Lower lobe of right lung (tissue), 2 donors: ENCODE data around the gene STK39. TPM values are rescaled to one million over a fixed set of nuclear protein-coding genes. Genes with fewer than 3 reads are reported as not detected.

Experiments used
- ATAC-seq, 2 donors: fragments of 200-7000 bp; cut with Tn5 transposase; one replicate each; pipeline ENCODE4 v1.9.1; 2020 to 2022; ENCODE audit warnings: mild to moderate bottlenecking in 2 of 2, moderate library complexity in 2 of 2
- DNase-seq: peaks from one replicate; pipeline ENCODE4 v3.0.0-alpha.2; 2020
- H3K27ac ChIP-seq: fragments of 200-600 bp; one replicate; pipeline ENCODE4 v1.8.0; 2022
- H3K27me3 ChIP-seq: fragments of 200-600 bp; one replicate; pipeline ENCODE4 v1.8.0; 2022; ENCODE audit warnings: low read depth
- H3K36me3 ChIP-seq: fragments of 200-600 bp; one replicate; pipeline ENCODE4 v1.8.0; 2022; ENCODE audit warnings: mild to moderate bottlenecking
- H3K4me1 ChIP-seq: fragments of 200-600 bp; one replicate; pipeline ENCODE4 v1.8.0; 2022
- H3K4me3 ChIP-seq: fragments of 200-600 bp; one replicate; pipeline ENCODE4 v1.8.0; 2022; ENCODE audit warnings: mild to moderate bottlenecking
- H3K9me3 ChIP-seq: fragments of 200-600 bp; one replicate; pipeline ENCODE4 v1.8.0; 2022
- CTCF ChIP-seq: fragments of 200-600 bp; IDR thresholded peaks from one replicate; pipeline ENCODE4 v1.8.0; 2022; ENCODE audit warnings: antibody characterized with exemption, mild to moderate bottlenecking
- intact Hi-C: fragments of 100-400 bp; cut with DNase I; formaldehyde crosslinking; loops from one replicate; pipeline ENCODE4 v1.11.0; 2022
- total RNA-seq: library from RNA; stranded (reverse); fragmentation: NEBNext Ultra II Directional; extraction: Animal tissue kit (Norgen Biotek cat#: 25700); gene quantifications from one replicate; pipeline ENCODE4 v1.2.1, GENCODE V29; 2021
- donor health status: DM: no; HTN: yes; CAD: no; lungs with severe emphysema.

Gene STK39
- total RNA-seq, 1 donor from 2014 or later, result 12.6 TPM

DNA sequence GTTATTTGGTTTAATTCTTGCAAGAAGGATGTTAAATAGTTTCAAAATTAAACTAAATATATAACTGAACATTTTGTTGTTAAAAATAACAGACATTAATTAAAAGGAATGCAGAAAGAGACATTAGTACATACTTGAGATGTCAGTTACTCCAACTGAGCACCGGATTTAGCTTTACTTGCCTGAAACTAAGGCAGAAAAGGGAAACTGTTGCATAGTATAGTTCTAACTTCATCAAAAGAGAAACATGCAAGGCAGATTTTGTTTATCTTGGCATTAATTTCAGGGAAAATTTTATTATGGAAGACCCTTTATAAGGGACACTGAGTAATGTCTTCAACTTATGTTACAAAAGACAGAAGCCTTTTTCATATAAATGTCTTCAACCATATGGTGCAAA is 218.3 kb downstream of the STK39 start:
- Histone ChIP-seq H3K27ac (no peak overlapping the region), H3K27me3 (no peaks in the 10 kb centered on the region), H3K36me3 (no peaks in the 10 kb centered on the region), H3K4me3 (no peak overlapping the region), H3K4me1 (no peaks in the 10 kb centered on the region), H3K9me3 (no peaks in the 10 kb centered on the region)
- no peak for DNase-seq
- intact Hi-C loops, result no loop called here
- ATAC-seq, result no peak
- no peak for TF ChIP-seq CTCF

GRCh38 chr2:168028362-168028761 is 219.0 kb downstream of the STK39 start:
- intact Hi-C loops, result no loop called here
- no peak for ATAC-seq
- no peaks in the 10 kb centered on the region for H3K27me3 ChIP-seq
- no peak for TF ChIP-seq CTCF
- no peak for DNase-seq
- H3K27ac ChIP-seq, result no peak overlapping the region
- H3K4me1 ChIP-seq, result no peaks in the 10 kb centered on the region
- H3K4me3 ChIP-seq, result no peak overlapping the region
- H3K9me3 ChIP-seq, result no peaks in the 10 kb centered on the region
- H3K36me3 ChIP-seq, result no peaks in the 10 kb centered on the region

GRCh38 chr2:168025487-168026202 is 221.8 kb downstream of the STK39 start:
- Histone ChIP-seq H3K4me1 (no peaks in the 10 kb centered on the region), H3K4me3 (no peak overlapping the region), H3K27ac (no peak overlapping the region), H3K27me3 (no peaks in the 10 kb centered on the region), H3K36me3 (no peaks in the 10 kb centered on the region), H3K9me3 (no peaks in the 10 kb centered on the region)
- DNase-seq, result no peak
- no peak for ATAC-seq
- intact Hi-C loops, result no loop called here
- no peak for TF ChIP-seq CTCF

DNA sequence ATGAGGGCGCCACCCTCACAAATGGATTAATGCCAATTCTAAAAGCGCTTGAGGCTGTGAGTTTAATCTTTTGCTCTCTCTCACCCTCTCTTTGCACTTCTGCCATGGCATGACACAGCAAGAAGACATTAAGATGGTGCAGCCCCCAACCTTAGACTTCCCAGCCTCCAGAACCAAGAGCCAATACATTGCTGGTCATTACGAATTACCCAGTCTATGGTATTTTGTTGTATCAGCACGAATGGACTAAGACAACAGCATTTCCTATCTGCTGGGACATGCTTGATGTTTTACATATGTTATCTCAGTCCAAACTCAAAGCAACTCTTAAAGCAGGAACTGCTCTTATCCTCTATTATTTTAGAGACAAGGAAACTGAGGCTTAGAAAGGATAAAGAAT is 222.9 kb downstream of the STK39 start:
- Histone ChIP-seq H3K4me1 (no peaks in the 10 kb centered on the region), H3K9me3 (no peaks in the 10 kb centered on the region), H3K4me3 (no peak overlapping the region), H3K27me3 (no peaks in the 10 kb centered on the region), H3K27ac (no peak overlapping the region), H3K36me3 (no peaks in the 10 kb centered on the region)
- intact Hi-C loops, result no loop called here
- no peak for ATAC-seq
- TF ChIP-seq CTCF, result no peak
- no peak for DNase-seq

DNA sequence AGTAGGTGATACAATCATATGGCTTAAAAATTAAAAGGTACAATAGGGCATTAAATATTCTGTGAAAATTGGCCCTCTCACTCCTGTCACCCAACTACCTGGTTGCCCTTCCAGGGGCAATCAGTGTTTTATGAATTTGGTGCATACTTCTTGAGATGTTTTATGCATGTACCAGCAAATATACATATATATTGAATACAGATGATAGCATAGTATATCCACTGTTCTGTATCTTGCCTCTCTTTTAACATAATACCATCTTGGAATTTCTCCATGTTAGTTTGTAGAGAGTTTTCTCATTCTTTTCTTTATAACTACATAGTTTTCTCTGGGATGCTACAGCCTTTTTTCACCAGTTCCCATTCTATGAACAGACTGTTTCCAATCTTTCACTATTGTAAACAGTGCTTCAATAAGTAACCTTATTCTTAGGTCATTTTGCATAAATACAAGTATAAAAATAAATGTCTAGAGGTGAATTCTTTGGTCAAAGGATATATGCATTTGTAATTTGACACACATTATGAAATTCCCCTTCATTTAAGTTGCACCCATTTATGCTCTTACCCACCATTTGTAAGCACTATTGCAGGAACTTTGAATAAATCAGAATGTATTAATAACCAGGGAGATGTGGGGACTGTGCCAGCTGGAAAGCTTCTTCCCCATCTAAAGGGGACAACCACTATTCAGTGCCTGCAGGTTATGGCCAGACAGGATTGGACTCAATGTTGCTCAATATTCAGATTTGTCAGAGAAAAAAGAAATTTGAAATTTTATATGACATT is 225.4 kb downstream of the STK39 start:
- H3K4me1 ChIP-seq, result no peaks in the 10 kb centered on the region
- DNase-seq, result no peak
- intact Hi-C loops, result no loop called here

More for the DNA sequence above, 225.4 kb downstream of the STK39 start:
- TF ChIP-seq CTCF, result no peak
- no peak for ATAC-seq
- H3K4me3 ChIP-seq, result no peak overlapping the region
- no peak overlapping the region for H3K27ac ChIP-seq
- H3K9me3 ChIP-seq, result no peaks in the 10 kb centered on the region
- no peaks in the 10 kb centered on the region for H3K36me3 ChIP-seq
- no peaks in the 10 kb centered on the region for H3K27me3 ChIP-seq
